GM20431 (cell line): ENCODE data around the gene C10orf71.

Experiments used
- in situ Hi-C: fragments of 300-500 bp; cut with MseI, MboI; formaldehyde crosslinking; loops from one replicate; pipeline ENCODE4 v1.15.0; 2020; ENCODE audit warnings: low sequenced_read_pairs; ENCODE audit not compliant: unreplicated experiment

C10orf71 gene, protein sequence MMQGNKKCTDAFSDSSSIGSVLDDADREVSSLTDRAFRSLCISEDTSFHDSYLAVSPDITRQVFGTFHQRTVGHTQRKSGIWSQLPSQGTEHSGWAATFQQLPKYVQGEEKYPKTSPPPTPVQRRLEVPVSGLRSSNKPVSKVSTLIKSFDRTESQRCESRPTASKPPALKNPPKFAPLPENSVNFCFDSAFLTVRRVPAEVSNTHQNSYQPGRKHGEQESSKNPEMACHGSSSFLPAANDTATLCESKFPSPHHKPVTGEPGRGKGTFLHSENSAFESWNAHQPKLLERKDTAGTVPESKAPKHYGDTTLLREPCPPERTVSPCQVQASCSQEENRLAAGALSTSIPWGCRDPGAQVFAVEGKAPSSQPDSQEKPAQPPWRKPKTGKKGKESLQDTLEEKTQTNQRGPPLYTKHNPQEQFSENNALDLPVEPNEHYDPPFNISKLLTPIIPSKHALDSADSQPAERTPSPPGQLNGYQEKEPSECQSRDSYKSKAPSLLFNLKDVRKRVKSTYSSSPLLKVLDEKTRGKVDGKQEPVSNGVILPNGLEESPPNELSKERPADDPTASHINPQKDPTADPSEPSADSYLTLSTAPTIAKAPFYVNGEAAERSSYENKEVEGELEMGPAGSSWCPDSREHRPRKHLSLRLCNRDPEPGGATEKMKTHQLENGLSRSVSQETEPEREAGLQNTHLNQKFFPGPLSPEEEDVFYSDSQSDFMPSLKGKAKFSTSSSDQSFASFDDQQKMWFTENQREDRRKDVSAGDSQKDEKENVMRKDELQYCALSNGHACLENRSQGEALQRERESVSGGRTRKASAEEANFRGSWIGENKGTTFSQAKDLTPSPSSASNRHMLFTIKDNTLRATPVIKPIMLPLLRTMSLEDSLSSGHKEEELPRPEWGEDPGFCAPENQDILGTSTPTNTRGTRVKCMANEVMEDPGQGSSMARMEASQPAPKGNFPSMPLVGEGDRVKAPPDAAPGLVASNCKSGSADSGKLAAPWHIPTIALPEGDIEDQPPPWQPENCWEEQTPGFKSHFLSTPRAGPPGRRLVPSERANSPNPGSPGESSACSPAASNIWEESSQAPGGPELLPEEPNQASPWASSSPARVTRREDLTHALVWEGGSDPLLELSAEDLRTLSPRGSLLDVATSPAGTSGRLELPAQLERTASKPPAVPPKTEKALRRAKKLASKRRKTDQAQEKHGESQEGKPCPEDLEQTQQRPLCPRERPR (N-terminal part only)

DNA sequence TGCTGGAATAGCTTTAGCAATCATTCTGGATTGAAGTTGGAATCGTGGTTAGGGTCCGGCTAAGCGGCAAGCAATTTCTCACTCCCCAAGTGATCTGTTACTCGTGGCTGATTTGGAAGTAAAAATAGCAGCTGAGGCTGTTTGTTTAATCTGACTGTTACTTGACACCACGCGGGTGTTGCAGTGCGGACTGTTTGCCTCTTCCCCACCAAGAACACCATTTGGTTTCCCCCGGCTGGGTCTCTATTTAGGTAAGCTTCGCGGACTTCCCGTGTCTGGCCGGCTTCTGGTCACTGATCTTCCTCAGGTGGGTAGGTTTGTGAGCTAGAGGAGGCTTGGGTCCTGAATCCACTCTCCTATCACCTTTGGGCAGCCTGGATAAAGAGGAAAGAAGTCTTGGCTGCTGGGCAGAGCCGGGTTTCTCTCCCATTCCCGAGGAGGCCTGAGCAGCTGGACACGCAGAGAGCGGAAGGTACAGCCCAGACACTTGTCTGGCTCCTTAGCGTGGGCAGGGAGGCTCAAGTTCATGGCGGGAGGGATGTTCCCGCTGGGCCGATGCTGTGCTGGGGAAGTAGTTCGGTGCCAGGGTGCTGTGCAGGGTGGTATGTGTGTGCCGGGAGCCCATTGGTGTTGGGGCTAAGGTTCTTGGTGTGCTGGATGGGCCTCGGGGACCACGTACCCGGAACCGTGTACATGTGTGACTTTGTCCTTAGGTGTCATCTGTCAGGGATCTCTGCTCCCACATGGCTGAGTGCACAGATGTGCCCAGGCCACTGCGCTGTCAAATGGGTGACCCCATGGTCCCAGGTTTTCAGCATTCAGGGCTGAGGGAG, at the start of gene C10orf71:
Gene C10orf71, plus strand, starts transcription at position 188 of the 833 bp plus-strand sequence. CDS start 23,376 bp downstream, outside the sequence.
- in situ Hi-C loops: no loop called here

DNA sequence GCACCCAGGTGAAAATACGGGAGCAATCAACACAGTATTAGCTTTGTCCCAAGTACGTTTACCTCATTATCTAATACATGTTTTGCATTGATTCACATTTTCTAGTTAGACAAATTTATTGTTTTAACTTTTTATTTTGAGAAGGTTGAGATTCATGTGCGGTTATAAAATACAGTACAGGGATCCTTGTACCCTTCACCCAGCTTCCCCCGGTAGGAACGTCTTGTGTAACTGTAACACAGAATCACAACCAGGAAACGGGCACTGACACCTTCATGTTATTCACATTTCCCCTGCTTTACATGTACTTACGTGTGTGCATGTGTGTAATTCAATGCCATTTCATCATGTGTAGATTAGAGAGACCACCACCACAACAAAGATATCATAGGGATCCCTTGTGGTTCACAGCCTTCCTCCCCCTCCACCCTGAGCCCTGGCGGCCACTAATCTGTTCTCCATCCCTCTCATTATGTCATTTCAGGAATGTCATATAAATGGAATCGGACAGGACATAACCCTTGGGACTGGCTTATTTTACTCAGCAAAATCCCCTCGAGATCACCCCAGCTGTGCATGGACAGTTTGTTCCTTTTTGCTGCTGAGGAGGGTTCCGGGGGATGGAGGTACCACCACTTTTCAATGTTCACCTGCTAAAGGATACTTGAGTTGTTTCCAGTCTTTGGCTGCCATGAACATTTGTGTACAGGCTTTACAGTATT, 46.5 kb upstream of the C10orf71 start:
- in situ Hi-C loops: no loop called here

DNA sequence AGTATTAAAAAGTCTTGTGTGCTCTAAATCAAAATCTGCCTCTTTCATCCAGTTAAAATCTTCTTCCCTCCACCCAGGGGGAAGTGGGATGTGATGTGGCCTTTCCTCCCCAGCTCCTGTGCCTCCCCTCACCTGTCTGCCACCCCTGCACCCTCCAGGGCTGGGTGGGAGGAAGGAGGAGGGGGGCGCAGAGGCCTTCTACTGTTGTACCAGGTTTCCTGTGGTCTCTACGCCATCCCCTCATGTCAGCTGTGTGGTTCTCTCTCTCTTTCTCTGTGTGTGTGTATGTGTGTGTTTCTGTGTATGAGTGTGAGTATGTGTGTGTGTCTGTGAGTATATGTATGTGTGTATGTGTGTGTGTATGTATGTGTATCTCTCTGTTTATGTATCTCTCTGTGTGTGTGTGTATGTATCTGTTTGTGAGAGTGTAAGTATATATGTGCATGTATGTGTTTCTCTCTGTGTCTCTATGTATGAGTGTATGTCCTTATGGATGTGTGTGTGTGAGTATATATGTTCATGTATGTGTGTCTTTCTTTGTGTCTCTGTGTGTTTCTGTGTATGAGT, 45.5 kb upstream of the C10orf71 start:
- in situ Hi-C loops: no loop called here

DNA sequence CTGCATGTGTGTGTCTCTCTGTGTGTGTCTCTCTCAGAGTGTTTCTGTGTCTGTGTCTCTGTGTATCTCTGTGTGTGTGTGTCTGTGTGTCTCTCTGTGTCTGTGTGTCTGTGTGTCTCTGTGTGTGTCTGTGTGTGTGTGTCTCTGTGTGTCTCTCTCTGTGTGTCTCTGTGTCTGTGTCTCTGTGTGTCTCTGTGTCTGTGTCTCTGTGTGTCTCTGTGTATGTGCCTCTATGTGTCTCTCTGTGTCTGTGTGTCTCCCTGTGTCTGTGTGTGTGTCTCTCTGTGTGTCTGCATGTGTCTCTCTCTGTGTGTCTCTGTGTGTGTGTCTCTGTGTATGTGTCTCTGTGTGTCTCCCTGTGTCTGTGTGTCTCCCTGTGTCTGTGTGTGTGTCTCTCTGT, 44.8 kb upstream of the C10orf71 start:
- in situ Hi-C loops: no loop called here

DNA sequence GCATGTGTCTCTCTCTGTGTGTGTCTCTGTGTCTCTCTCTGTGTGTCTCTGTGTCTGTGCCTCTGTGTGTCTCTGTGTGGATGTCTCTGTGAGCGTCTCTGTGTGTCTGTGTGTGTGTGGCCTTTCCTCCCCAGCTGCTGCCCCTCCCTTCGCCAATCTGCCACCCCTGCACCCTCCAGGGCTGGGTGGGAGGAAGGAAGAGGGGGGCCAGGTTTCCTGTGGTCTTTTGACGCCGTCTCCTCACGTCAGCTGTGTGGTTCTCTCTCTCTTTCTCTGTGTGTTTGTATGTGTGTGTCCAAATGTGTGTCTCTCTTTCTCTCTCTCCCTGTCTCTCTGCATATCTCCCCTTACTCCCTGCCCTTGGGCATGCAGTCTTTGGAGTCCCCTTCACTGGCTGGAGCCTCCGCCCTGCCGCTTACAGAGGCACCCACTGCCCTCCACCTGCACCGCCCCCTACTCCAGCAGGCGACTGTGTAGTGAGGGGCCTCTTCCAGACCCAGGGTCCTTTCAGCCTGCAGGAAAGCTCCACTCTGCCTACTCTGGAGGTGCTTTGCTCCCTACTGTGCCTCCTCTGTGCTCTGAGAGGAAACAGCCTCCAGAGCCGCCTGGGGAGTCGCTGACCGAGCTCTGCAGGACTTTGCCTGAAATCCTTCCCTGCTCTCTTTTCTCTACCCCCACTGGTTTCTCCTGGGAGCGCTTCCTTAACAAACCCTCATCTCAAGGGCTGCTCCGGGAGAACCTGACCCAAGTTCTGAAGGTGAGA, 44.2 kb upstream of the C10orf71 start:
- in situ Hi-C loops: no loop called here

DNA sequence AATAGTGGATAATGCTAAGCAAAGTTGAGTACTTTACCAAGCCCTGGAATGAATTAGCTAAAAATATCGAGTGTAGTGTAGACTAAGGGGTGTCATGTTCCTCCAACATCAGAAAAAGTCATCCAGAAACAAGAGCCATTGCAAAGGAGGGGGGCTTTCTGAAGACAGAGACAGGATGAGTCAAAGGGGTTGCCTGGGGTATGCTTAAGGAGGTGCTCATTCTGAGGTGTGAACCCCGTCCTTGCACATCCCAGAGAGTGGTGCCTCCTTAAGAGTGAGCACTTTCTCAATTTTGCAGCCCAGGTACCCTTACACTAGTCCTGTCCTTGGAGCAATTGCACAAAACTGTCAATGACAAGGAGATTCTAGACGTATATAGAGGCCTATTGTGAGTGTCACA, 43.1 kb upstream of the C10orf71 start:
- in situ Hi-C loops: no loop called here

DNA sequence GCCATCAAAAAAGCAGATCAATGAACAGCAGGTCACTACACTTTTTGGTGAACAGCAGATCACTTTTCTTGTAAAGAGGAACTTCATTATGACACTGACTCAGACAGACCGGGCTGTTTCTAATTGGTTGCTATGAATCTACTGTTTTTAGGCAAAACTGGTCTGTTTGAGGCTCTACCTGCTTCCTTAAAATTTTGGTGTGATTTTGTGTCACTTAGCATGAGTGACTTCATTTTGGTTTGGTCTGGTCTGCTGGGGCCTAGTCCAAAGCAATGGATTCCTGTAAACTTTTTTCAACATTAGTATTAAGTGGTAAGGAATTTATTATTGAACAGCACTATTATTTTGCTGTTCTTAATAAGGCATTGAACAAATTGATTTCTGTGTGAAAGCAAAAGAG, 41.8 kb upstream of the C10orf71 start:
- in situ Hi-C loops: no loop called here

DNA sequence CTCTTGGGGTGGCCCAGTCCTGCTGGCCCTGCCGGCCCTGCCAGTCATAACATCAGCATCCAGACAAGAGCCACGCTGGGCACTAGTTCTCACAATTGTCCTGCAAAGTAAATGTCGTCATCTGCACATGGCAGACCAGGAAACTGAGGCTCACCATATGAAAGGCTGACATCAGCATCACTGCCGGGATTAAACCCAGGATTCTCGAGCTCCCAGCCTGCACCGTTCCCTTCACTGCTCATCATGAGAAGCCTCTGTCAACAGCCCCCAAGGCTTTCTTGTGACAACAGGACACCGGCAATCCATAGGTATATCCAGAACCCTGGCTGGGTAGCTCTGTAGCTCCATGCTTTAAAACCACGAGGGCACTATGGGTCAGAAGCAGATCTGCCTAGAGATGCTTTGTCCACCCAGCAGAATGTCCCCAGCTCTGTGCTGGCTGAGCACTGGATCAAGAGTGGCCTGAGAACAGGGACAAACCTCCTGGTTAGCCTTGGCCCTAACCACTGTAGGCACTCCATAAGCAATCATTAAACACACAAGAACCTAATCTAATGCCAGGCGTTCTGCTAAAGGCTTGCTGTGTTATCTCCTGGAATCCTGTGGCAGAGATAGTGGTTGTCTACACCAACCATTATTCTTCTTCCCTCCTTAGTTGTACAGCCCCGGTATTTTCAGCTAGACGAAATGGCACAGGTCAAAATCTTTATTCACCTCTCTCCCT, 41.2 kb upstream of the C10orf71 start:
- in situ Hi-C loops: no loop called here

DNA sequence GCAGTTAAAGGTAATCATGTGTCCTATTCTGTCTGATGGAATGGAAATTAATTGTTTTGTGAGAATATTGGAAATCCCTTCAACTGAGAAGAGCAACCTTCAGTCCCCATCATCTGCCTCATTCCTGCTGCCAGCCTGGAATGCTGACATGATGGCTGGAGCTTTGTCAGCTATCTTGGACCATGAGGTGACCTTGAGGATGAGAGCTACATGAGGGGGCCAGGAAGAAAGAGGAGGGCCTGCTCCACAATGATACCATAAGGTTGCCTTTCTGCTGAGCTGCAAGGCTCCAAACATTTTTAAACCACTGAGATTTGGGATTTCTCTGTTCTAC, 40.7 kb upstream of the C10orf71 start:
- in situ Hi-C loops: no loop called here

DNA sequence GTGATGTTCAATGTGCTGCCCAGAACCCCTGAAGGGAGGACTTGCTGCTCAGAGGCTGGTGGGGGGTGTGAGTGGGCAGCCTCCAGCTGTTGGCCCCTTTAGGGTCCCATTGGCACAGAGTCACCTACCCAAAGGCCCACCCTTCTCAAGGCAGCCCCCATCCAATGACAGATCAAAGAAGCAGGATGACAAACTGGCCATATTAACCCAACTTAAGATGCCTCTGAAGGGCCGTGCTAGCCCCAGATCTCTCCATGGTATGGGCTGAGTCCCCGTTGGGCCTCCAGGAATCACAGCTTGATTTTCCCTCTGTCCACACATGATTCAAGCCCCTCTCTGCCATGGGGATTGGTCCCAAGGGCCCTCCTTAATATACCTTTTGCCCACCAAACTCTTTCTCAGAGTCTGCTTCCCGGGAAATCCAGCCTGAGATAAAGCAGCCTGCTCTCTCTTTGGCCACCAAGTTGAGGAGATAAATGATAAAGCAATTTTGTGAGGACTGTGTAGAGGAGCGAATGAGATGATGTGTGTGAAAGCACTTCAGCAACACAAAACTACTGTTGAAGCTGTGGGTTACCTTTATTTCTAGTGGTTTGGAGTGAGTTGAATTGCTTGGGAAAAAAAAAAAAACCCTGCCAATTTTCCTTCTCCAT, 38.2 kb upstream of the C10orf71 start:
- in situ Hi-C loops: no loop called here

DNA sequence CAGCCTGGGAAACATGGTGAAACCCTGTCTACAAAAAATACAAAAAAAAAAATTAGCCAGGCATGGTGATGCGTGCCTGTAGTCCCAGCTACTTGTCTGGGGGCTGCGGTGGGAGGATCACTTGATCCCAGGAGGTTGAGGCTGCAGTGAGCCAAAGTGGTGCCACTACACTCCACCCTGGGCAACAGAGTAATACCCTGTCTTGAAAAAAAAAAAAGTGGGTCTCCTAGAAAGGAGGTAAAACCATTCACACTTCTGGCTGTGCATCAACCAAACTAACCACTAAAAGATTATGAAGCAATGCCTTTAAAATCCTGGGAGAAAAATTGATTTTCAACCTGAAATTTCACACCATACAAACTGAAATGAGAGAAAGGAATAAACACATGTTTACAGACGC, 35.4 kb upstream of the C10orf71 start:
- in situ Hi-C loops: no loop called here

DNA sequence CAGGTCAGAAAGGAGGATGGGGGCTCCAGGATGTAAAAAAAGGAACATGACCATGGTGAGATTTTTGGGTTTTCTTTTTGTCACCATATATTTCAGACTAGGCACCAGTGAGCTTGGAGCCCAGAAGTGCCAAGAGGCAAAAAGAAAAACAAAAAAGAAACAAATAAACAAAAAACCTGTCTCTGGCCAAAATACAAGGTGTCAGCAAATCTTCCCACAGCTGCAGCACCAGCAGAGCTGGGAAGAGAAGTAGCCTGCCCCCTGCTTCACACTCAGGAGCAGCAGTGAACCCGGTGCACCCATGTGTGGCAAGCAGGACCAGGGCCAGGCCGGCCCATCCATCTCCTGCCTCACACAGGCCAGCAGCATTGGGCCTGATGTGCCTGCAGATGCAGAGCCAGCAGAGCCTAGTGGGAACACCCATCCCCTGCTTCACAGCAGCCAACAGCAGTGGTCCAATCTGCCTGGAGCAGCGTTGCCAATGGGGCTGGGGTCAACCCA, 34.7 kb upstream of the C10orf71 start:
- in situ Hi-C loops: no loop called here

DNA sequence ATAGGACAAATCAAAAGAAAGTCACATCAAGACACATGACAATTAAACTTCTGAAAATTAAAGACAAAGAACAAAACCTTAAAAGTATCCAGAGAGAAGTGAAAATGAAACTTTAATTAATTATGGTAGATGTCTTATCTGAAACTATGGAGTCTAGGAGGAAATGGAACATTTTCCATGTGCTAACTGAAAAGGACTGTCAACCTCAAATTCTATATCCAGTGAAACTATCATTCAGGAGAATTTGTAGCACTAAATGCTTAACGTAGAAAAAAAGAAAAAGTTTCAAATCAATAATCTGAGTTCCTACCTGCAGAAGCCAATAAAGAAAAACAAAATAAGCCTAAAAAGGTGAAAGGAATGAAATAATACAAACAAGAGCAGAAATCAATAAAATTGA, 33.1 kb upstream of the C10orf71 start:
- in situ Hi-C loops: no loop called here

DNA sequence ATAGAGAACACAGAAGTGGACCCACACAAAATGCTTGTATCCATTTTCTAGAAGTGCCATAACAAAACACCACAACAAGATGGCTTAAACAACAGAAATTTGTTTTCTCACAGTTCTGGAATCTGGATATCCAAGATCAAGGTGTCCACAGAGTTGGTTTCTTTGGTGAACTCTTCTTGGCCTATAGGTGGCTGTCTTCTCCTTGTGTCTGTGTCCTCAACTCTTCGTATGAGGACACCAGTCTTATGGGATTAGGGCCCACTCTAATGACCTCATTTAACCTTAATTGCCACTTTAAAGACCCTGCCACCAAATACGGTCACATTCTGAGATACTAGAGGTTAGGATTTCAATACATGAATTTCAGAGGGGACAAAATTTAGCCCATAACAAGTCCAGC, 30.8 kb upstream of the C10orf71 start:
- in situ Hi-C loops: no loop called here

DNA sequence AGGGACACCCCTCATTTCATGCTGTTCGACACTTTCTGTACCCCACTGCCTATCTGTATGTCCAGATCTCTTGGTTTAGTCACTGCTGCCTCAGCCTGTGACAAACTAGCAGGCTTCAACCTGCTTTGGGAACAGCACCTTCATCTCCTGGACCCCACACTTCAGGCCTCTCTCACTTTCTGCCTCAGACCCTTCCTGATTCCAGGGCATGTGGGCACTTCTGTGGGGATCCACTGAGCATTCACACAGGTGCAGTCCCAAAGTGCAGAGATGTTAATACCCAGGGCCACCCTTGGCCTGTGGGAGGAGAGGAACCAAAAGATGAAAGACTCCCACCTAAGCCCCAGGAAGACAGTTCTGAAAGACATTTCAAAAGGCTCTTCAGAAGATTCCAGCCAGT, 29.4 kb upstream of the C10orf71 start:
- in situ Hi-C loops: no loop called here

DNA sequence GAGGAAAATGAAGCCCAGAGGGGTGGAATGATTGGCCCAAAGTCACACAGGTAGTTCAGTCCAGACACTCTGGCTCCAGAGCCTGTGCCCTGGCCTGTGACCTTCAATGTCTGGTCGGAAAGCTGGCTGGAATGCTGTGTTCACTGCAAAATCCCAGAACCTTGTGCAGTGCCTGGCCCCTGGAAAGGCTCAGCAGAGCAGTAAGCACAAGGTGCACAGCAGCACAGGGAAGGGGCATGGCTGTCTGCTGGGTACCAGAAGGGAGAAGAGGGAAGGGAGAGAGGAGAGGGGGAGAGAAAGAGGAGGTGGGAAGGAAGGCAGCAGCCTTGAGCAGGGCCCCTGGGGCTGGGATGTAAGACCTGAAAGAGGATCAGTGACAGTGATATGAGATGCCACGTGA, 28.4 kb upstream of the C10orf71 start:
- in situ Hi-C loops: no loop called here

DNA sequence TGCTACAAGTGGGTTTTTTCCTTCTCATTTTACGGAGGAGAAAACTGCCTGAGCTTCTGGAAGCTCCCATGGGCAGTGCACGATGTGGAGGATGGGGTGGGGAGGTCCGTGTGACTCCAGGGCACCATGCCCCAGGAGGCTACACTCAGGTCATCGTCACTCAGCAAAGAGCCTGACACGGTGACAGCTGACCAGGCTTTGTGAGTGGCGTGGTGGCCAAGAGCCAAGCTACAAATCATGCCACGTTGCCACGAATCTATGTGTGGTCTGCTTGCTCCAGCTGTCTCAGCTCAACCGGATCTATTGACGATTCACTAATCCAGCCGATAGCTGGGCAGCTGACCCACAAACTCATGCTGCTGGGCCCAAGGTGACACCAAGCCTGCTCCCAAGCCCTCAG, 27.6 kb upstream of the C10orf71 start:
- in situ Hi-C loops: no loop called here
